HepG2 (cell line): ENCODE results near the gene COA3. TPM values are rescaled to one million over a fixed set of nuclear protein-coding genes. Genes with fewer than 3 reads are reported as not detected.

Source experiments
- CEBPZ ChIP-seq: IDR thresholded peaks from 2 replicates; pipeline ENCODE4 v1.6.1; 2012; ENCODE audit warnings: low read length, improper control_type of control experiment
- CREB1 ChIP-seq, 2 experiments: fragments of 450-650 bp in 1 of 2; IDR thresholded peaks; 2 replicates each; pipeline ENCODE4 v1.6.1; 2016 to 2017; ENCODE audit warnings: control low read depth in 1 of 2, mild to moderate bottlenecking in 1 of 2, missing compliant biosample characterization in 1 of 2, missing genetic modification characterization in 1 of 2
- GABPA ChIP-seq, 2 experiments: IDR thresholded peaks; 2 replicates each; pipeline ENCODE4 v1.6.1; 2011 to 2016; ENCODE audit warnings: low read depth in 2 of 2, low read length in 1 of 2, missing biosample characterization in 1 of 2, missing genetic modification characterization in 1 of 2
- HNRNPK ChIP-seq: fragments of 200-400 bp; formaldehyde crosslinking; IDR thresholded peaks from 2 replicates; pipeline ENCODE4 v1.6.1; 2018; ENCODE audit warnings: low read length, low read depth, moderate library complexity, mild to moderate bottlenecking; ENCODE audit not compliant: poor library complexity, severe bottlenecking
- HOXA7 ChIP-seq: sonication (generic); formaldehyde crosslinking; IDR thresholded peaks from 2 replicates; pipeline ENCODE4 v1.8.1; 2022; ENCODE audit warnings: mild to moderate bottlenecking, missing genetic modification reagents, moderate library complexity
- MTERF4 ChIP-seq: sonication (generic); formaldehyde crosslinking; IDR thresholded peaks from 2 replicates; pipeline ENCODE4 v1.8.0; 2023; ENCODE audit warnings: mild to moderate bottlenecking, missing genetic modification reagents
- PBX3 ChIP-seq: sonication (generic); formaldehyde crosslinking; IDR thresholded peaks from 2 replicates; pipeline ENCODE4 v1.8.1; 2023; ENCODE audit warnings: missing genetic modification reagents, inconsistent platforms, borderline replicate concordance
- SOX13 ChIP-seq, 3 experiments: fragments of 450-650 bp in 1 of 3; sonication (generic) in 1 of 3; formaldehyde crosslinking in 1 of 3; IDR thresholded peaks in 2 of 3; conservative IDR thresholded peaks in 1 of 3; 2 replicates each; pipeline versions ENCODE4 v1.5.0 to v1.6.1; 2016 to 2020; ENCODE audit warnings: antibody characterized with exemption in 1 of 3, mild to moderate bottlenecking in 1 of 3, missing compliant biosample characterization in 1 of 3, missing genetic modification reagents in 1 of 3, moderate library complexity in 1 of 3
- STAG1 ChIP-seq: sonication (generic); formaldehyde crosslinking; IDR thresholded peaks from 2 replicates; pipeline ENCODE4 v1.4.0; 2020; ENCODE audit warnings: missing genetic modification reagents
- THAP11 ChIP-seq: IDR thresholded peaks from 2 replicates; pipeline ENCODE4 v1.6.1; 2016; ENCODE audit warnings: missing biosample characterization, missing genetic modification reagents
- ZBTB33 ChIP-seq: sonication (generic); formaldehyde crosslinking; IDR thresholded peaks from 2 replicates; pipeline ENCODE4 v1.4.0; 2020; ENCODE audit warnings: missing genetic modification reagents
- ZBTB7A ChIP-seq: sonication (generic); formaldehyde crosslinking; IDR thresholded peaks from 2 replicates; pipeline ENCODE4 v1.8.0; 2022; ENCODE audit warnings: mild to moderate bottlenecking, missing genetic modification reagents
- ZFP82 ChIP-seq: sonication (generic); formaldehyde crosslinking; IDR thresholded peaks from 2 replicates; pipeline ENCODE4 v1.5.1; 2020; ENCODE audit warnings: mild to moderate bottlenecking, missing genetic modification reagents, borderline replicate concordance
- ZNF234 ChIP-seq: sonication (generic); formaldehyde crosslinking; conservative IDR thresholded peaks from 2 replicates; pipeline ENCODE4 v1.5.1; 2020; ENCODE audit warnings: mild to moderate bottlenecking, missing genetic modification reagents
- ZNF597 ChIP-seq: sonication (generic); formaldehyde crosslinking; IDR thresholded peaks from 2 replicates; pipeline ENCODE4 v1.5.0; 2020; ENCODE audit warnings: missing genetic modification reagents
- polyA plus RNA-seq, 8 experiments: library from polyadenylated mRNA; depleted of rRNA in 3 of 8; stranded (reverse) in 7 of 8; unstranded in 1 of 8; fragments of >200 nt; fragmentation: Illumina TruSeq in 4 of 8; extraction: Trizol in 4 of 8; gene quantifications; 2 replicates each; pipeline versions ENCODE4 v1.2.1 to v1.2.3, GENCODE V29; 2011 to 2016; ENCODE audit warnings: low read depth in 4 of 8, missing spikeins in 1 of 8, mixed read lengths in 1 of 8; ENCODE audit not compliant: insufficient read depth in 1 of 8
- total RNA-seq, 5 experiments: library from RNA; depleted of rRNA; stranded (reverse); fragments of >200 nt; fragmentation: Illumina TruSeq; extraction: Trizol; gene quantifications; 2 replicates each; pipeline ENCODE4 v1.2.3, GENCODE V29; 2016; ENCODE audit warnings: low read depth in 1 of 5

COA3 gene
- total and polyA plus RNA-seq, 2 of the 13 experiments (the other 11 are each of a cell fraction or from before 2014, with no cell fraction given), result 133 to 202 TPM

GRCh38 chr17:42819939-42820535 lies 21.5 kb upstream of the COA3 start (continued):
- no peak for TF ChIP-seq CEBPZ
- TF ChIP-seq ZNF597 (CRISPR knock-in tag), result no peak
- TF ChIP-seq PBX3 (CRISPR knock-in tag), result no peak
- peak; percentile 65; the same call in 1 of the 2 replicates for TF ChIP-seq THAP11 (CRISPR knock-in tag)
- no peak for TF ChIP-seq SOX13 (IDR thresholded peaks at IDR 0.05)
- TF ChIP-seq SOX13 (CRISPR knock-in tag; conservative IDR thresholded peaks at IDR 0.05 in 1 of 2, IDR thresholded peaks at IDR 0.05 in 1 of 2), result no peak
- TF ChIP-seq HNRNPK, result no peak
- TF ChIP-seq ZBTB33 (CRISPR knock-in tag), result no peak
- TF ChIP-seq HOXA7 (CRISPR knock-in tag), result no peak
- peak; percentile 71 for TF ChIP-seq STAG1 (CRISPR knock-in tag)
- TF ChIP-seq ZBTB7A (CRISPR knock-in tag), result no peak
- no peak for TF ChIP-seq MTERF4 (CRISPR knock-in tag)
- no peak for TF ChIP-seq GABPA (IDR thresholded peaks at IDR 0.05; ENCODE audit: low read depth, low read length)
- TF ChIP-seq GABPA (CRISPR knock-in tag; IDR thresholded peaks at IDR 0.05; ENCODE audit: low read depth), result peak; percentile 47; the same call in 1 of the 2 replicates
- no peak for TF ChIP-seq ZNF234
- TF ChIP-seq CREB1 (IDR thresholded peaks at IDR 0.05), result no peak
- peak; percentile 40; the same call in 1 of the 2 replicates for TF ChIP-seq CREB1 (CRISPR knock-in tag; IDR thresholded peaks at IDR 0.05)
- no peak for TF ChIP-seq ZFP82 (CRISPR knock-in tag)
